Measurements from ENCODE around the gene ETV3.
"Not testable (repeated sequence)": the region's sequence is repeated elsewhere in the genome, so short reads cannot be mapped to it uniquely, and the experiment has no call there.

ETV3 gene

GRCh38 chr1:157111396-157112165 lies 26.6 kb downstream of the ETV3 start:
- no peak for DNase-seq (ENCODE audit: low spot score)

- no peak for DNase-seq (ENCODE audit: low spot score)
Observed at GRCh38 chr1:157110686-157111085, 27.5 kb downstream of the ETV3 start.

- DNase-seq (ENCODE audit: low spot score), result no peak
Observed at GRCh38 chr1:157110003-157110402, 28.2 kb downstream of the ETV3 start.

- no peak for DNase-seq (ENCODE audit: low spot score)
Observed at GRCh38 chr1:157108448-157108847, 29.7 kb downstream of the ETV3 start.

GRCh38 chr1:157107702-157108101 lies 30.5 kb downstream of the ETV3 start:
- no peak for DNase-seq (ENCODE audit: low spot score)

GRCh38 chr1:157106813-157107189 lies 31.4 kb downstream of the ETV3 start:
- no peak for DNase-seq (ENCODE audit: low spot score)

- no peak for DNase-seq (ENCODE audit: low spot score)
Observed at GRCh38 chr1:157105988-157106812, 32.0 kb downstream of the ETV3 start.

GRCh38 chr1:157105298-157105987 lies 32.8 kb downstream of the ETV3 start:
- no peak for DNase-seq (ENCODE audit: low spot score)

- DNase-seq (ENCODE audit: low spot score), result no peak
Observed at GRCh38 chr1:157104598-157105293, 33.4 kb downstream of the ETV3 start.

GRCh38 chr1:157103268-157103667 lies 34.9 kb downstream of the ETV3 start:
- no peak for DNase-seq (ENCODE audit: low spot score)

- DNase-seq (ENCODE audit: low spot score), result no peak
Observed at GRCh38 chr1:157101149-157101548, 37.0 kb downstream of the ETV3 start.

- no peak for DNase-seq (ENCODE audit: low spot score)
Observed at GRCh38 chr1:157099633-157100009, 38.6 kb downstream of the ETV3 start, which contains the start of gene ETV3L. ETV3L (minus strand) TSS chr1:157099808; CDS start chr1:157099523, 285 bp downstream.

- not testable (repeated sequence) for DNase-seq (ENCODE audit: low spot score)
Observed at GRCh38 chr1:157098987-157099632, 39.1 kb downstream of the ETV3 start.

- no peak for DNase-seq (ENCODE audit: low spot score)
Observed at GRCh38 chr1:157098519-157098918, 39.7 kb downstream of the ETV3 start.

GRCh38 chr1:157097692-157098091 lies 40.5 kb downstream of the ETV3 start:
- no peak for DNase-seq (ENCODE audit: low spot score)

- no peak for DNase-seq (ENCODE audit: low spot score)
Observed at GRCh38 chr1:157096881-157097280, 41.3 kb downstream of the ETV3 start.

GRCh38 chr1:157095551-157095950 lies 42.6 kb downstream of the ETV3 start:
- no peak for DNase-seq (ENCODE audit: low spot score)

- no peak for DNase-seq (ENCODE audit: low spot score)
Observed at GRCh38 chr1:157095091-157095490, 43.1 kb downstream of the ETV3 start.

GRCh38 chr1:157092831-157093230 lies 45.4 kb downstream of the ETV3 start:
- DNase-seq (ENCODE audit: low spot score), result no peak

GRCh38 chr1:157091668-157092273 lies 46.4 kb downstream of the ETV3 start:
- no peak for DNase-seq (ENCODE audit: low spot score)

- no peak for DNase-seq (ENCODE audit: low spot score)
Observed at GRCh38 chr1:157091186-157091585, 47.0 kb downstream of the ETV3 start.
